Pancreas (tissue), 10 donors: ENCODE measurements around the gene TLCD3B. TPM values are rescaled to one million over a fixed set of nuclear protein-coding genes. Genes with fewer than 3 reads are reported as not detected.

Experiments
- ATAC-seq, 4 donors: fragments of 200-7000 bp; cut with Tn5 transposase; one replicate each; pipeline versions ENCODE4 v1.8.0 to v1.9.1; 2020; ENCODE audit warnings: mild to moderate bottlenecking in 4 of 4, moderate library complexity in 4 of 4
- DNase-seq, 6 donors: peaks; one replicate each; pipeline ENCODE4 v3.0.0-alpha.2; 2020
- FAIRE-seq: peaks from 2 replicates; lab custom pipeline; 2012; peaks lifted over from hg19 to GRCh38; lab: Jason Lieb, UNC
- H3K27ac ChIP-seq, 4 donors: fragments of 200-600 bp; sonication (generic); 1 replicate in 3 of 4; 2 replicates in 1 of 4; pipeline versions ENCODE4 v1.5.0 to v1.8.0; 2020
- H3K27me3 ChIP-seq, 4 donors: fragments of 200-600 bp; one replicate each; pipeline ENCODE4 v1.8.0; 2021
- H3K36me3 ChIP-seq, 3 donors: fragments of 200-600 bp; sonication (generic) in 1 of 3; one replicate each; pipeline versions ENCODE4 v1.5.0 to v1.8.0; 2020 to 2021
- H3K4me1 ChIP-seq, 3 donors: fragments of 200-600 bp; one replicate each; pipeline ENCODE4 v1.8.0; 2021
- H3K4me3 ChIP-seq, 4 donors: fragments of 200-600 bp; sonication (generic) in 2 of 4; one replicate each; pipeline versions ENCODE4 v1.5.0 to v1.8.0; 2020 to 2021
- H3K9me3 ChIP-seq, 4 donors: fragments of 200-600 bp; one replicate each; pipeline ENCODE4 v1.8.0; 2021
- CTCF ChIP-seq, 4 donors: fragments of 200-600 bp; sonication (generic) in 3 of 4; IDR thresholded peaks; one replicate each; pipeline versions ENCODE4 v1.5.0 to v1.8.0; 2021; ENCODE audit warnings: antibody characterized with exemption in 4 of 4
- WGBS, 2 donors: extraction: QIAGEN DNeasy Blood & Tissue Kit; methylation state at CpG; one replicate each; pipeline ENCODE4 v1.1.7; 2013; 5-methylcytosine and 5-hydroxymethylcytosine counted together
- intact Hi-C, 3 donors: fragments of 100-400 bp; cut with DNase I; formaldehyde crosslinking; loops; one replicate each; pipeline versions ENCODE4 v1.11.1 to v1.14.2; 2022
- polyA plus RNA-seq, 2 donors: library from polyadenylated mRNA; stranded (reverse); fragments of 200-250 nt; gene quantifications; one replicate each; pipeline ENCODE4 v1.2.3, GENCODE V29; 2013
- total RNA-seq, 6 donors: library from RNA; stranded (reverse); fragmentation: NEBNext Ultra II Directional in 4 of 6; extraction: Animal tissue kit (Norgen Biotek cat#: 25700) in 4 of 6; gene quantifications; one replicate each; pipeline versions ENCODE4 v1.2.1 to v1.2.4, GENCODE V29; 2021 to 2023
- donor health status: healthy with polysubstance abuse.
- donor health status: DM: no; HTN: no; CAD: no; lungs with moderate emphysema.
- donor health status: DM: no; HTN: no; CAD: no.
- donor health status: control.
- donor health status: control.
- donor health status: Bipolar disorder and iron deficiency.
- donor health status: DM: yes; HTN: yes; CAD: no.
- donor health status: DM: no; HTN: no; CAD: no.
- donor health status: DM: no; HTN: no; CAD: no.
- donor health status: DM: yes; HTN: yes; CAD: no.

The TLCD3B gene
- total and polyA plus RNA-seq, 8 donors, result 0.20 to 2.1 (median 0.28) TPM; not detected in 3

GRCh38 chr16:29986231-29986630 is 44.8 kb downstream of the TLCD3B start:
- DNase-seq (no peak), ATAC-seq (no peak), FAIRE-seq (no peak)
- Histone ChIP-seq H3K27ac (no peak overlapping the region), H3K4me3 (no peak overlapping the region), H3K27me3 (no peaks in the 10 kb centered on the region), H3K36me3 (peaks cover 0 to 62% (median 35%) of the 10 kb centered on the region in 3 donors), H3K9me3 (no peaks in the 10 kb centered on the region), H3K4me1 (no peaks in the 10 kb centered on the region)
- intact Hi-C loops, result no loop called here
- TF ChIP-seq CTCF (IDR thresholded peaks at IDR 0.05), result no peak
- WGBS, 2 donors, result 92 to 93% methylated on average over 20 of the region's 20 CpGs

GRCh38 chr16:29985271-29985811 is 45.7 kb downstream of the TLCD3B start:
- H3K4me1 ChIP-seq, result no peaks in the 10 kb centered on the region
- H3K27ac ChIP-seq, result no peak overlapping the region
- no peaks in the 10 kb centered on the region for H3K9me3 ChIP-seq
- intact Hi-C loops, result no loop called here
- peaks cover 0 to 70% (median 35%) of the 10 kb centered on the region in 3 donors for H3K36me3 ChIP-seq
- no peaks in the 10 kb centered on the region for H3K27me3 ChIP-seq
- 96% methylated on average over 28 of the region's 28 CpGs for WGBS, 2 donors
- DNase-seq (peak in 1 of 6 donors; percentile 63), ATAC-seq (no peak), FAIRE-seq (no peak)
- no peak overlapping the region for H3K4me3 ChIP-seq
- no peak for TF ChIP-seq CTCF (IDR thresholded peaks at IDR 0.05)

GRCh38 chr16:29984764-29985147 is 46.3 kb downstream of the TLCD3B start:
- intact Hi-C loops, result no loop called here
- no peak for ATAC-seq
- WGBS, 2 donors, result 86% methylated on average over 5 of the region's 5 CpGs
- DNase-seq, result no peak
- no peak for FAIRE-seq
- H3K9me3 ChIP-seq, result no peaks in the 10 kb centered on the region
- no peak for TF ChIP-seq CTCF (IDR thresholded peaks at IDR 0.05)
- no peak overlapping the region for H3K27ac ChIP-seq
- no peak overlapping the region for H3K4me3 ChIP-seq
- H3K4me1 ChIP-seq, result no peaks in the 10 kb centered on the region
- no peaks in the 10 kb centered on the region for H3K27me3 ChIP-seq
- peaks cover 0 to 76% (median 35%) of the 10 kb centered on the region in 3 donors for H3K36me3 ChIP-seq

GRCh38 chr16:29984137-29984763 is 46.8 kb downstream of the TLCD3B start:
- FAIRE-seq (no peak), DNase-seq (no peak), ATAC-seq (no peak)
- H3K4me1 ChIP-seq, result no peaks in the 10 kb centered on the region
- TF ChIP-seq CTCF (IDR thresholded peaks at IDR 0.05), result no peak
- no peaks in the 10 kb centered on the region for H3K9me3 ChIP-seq
- peaks cover 2 to 81% (median 38%) of the 10 kb centered on the region in 3 donors for H3K36me3 ChIP-seq
- WGBS, 2 donors, result 82 to 88% methylated on average over 6 of the region's 6 CpGs
- H3K27me3 ChIP-seq, result no peaks in the 10 kb centered on the region
- no peak overlapping the region for H3K4me3 ChIP-seq
- no peak overlapping the region for H3K27ac ChIP-seq
- intact Hi-C loops, result no loop called here
